ENCODE results near the gene FGGY.
"Not testable (repeated sequence)": the region's sequence is repeated elsewhere in the genome, so short reads cannot be mapped to it uniquely, and the experiment has no call there.

The FGGY gene

GRCh38 chr1:59486615-59487014 lies 189.7 kb downstream of the FGGY start:
- DNase-seq = peak; percentile 18

GRCh38 chr1:59487335-59488031 lies 190.6 kb downstream of the FGGY start:
- peak; percentile 46 for DNase-seq

GRCh38 chr1:59492500-59492899 lies 195.6 kb downstream of the FGGY start:
- DNase-seq = no peak

- DNase-seq = no peak
These were observed 197.4 kb downstream of the FGGY start for GRCh38 chr1:59494145-59494833.

- DNase-seq = not testable (repeated sequence)
These were observed 199.3 kb downstream of the FGGY start for GRCh38 chr1:59496156-59496555.

GRCh38 chr1:59497616-59498015 lies 200.7 kb downstream of the FGGY start:
- no peak for DNase-seq

- peak; percentile 46 for DNase-seq
These were observed 201.7 kb downstream of the FGGY start for GRCh38 chr1:59498640-59499039.

- DNase-seq = no peak
These were observed 202.5 kb downstream of the FGGY start for GRCh38 chr1:59499273-59499942.

GRCh38 chr1:59499943-59500569 lies 203.2 kb downstream of the FGGY start:
- DNase-seq = no peak

GRCh38 chr1:59500950-59501742 lies 204.3 kb downstream of the FGGY start:
- DNase-seq = no peak

GRCh38 chr1:59502009-59502691 lies 205.3 kb downstream of the FGGY start:
- DNase-seq = peak; percentile 70

GRCh38 chr1:59504276-59504675 lies 207.4 kb downstream of the FGGY start:
- peak; percentile 71 for DNase-seq

GRCh38 chr1:59505596-59506028 lies 208.7 kb downstream of the FGGY start:
- peak; percentile 88 for DNase-seq

- DNase-seq = peak; percentile 39
These were observed 210.1 kb downstream of the FGGY start for GRCh38 chr1:59506952-59507351.

GRCh38 chr1:59509341-59509875 lies 212.5 kb downstream of the FGGY start:
- peak; percentile 37 for DNase-seq

- DNase-seq = no peak
These were observed 213.4 kb downstream of the FGGY start for GRCh38 chr1:59510249-59510648.

- no peak for DNase-seq
These were observed 214.9 kb downstream of the FGGY start for GRCh38 chr1:59511476-59512465.

GRCh38 chr1:59512702-59513101 lies 215.8 kb downstream of the FGGY start:
- DNase-seq = no peak

- peak; percentile 46 for DNase-seq
These were observed 217.4 kb downstream of the FGGY start for GRCh38 chr1:59514061-59514909.
